GM11168 (cell line): ENCODE results near the gene METTL9.

ENCODE experiments used
- in situ Hi-C: fragments of 300-500 bp; cut with MboI; formaldehyde crosslinking; loops from one replicate; pipeline ENCODE4 v1.12.0; 2022; ENCODE audit warnings: low sequenced_read_pairs; ENCODE audit not compliant: unreplicated experiment

METTL9 gene

DNA sequence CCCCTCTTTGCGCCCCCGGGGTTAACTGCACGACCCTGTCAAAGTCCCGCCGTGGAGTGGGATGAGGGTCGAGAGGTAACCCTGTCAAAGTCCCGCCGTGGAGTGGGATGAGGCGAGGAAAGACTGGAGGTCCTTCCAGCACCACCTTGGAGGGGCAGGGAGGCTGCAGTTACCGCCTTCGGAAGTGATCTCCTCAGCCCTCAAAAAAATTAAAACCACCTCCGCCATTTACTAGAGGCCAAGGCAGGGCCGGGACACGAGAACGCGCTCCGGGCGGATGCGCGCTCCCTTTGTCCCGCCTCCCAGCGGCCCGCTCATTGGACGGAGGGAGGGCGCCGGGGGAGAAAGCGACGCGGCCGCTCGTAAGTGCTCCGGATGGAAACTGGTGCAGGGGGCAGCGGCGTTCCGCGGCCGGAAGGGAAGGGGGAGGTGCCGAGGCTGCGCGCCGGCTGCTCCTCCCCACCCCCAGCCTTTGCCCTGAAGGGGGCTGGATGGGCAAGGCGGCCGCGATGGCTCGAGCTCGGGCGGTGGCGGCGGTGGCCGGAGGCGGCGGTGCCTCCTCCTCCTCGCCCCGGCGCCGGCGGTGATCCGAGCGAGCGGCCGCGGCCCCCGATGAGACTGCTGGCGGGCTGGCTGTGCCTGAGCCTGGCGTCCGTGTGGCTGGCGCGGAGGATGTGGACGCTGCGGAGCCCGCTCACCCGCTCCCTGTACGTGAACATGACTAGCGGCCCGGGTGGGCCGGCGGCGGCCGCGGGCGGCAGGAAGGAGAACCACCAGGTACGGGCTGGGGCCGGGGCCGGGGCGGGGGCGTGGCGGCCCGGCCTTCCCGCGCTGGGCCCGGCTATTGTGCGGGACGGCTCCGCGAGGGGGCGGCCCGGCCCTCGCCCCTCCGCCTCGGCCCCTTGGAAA lies at the start of gene METTL9:
METTL9 (plus strand) TSS at position 456 of the 909 bp plus-strand sequence; CDS start at position 613, 157 bp downstream.
- in situ Hi-C loops: no loop called here

DNA sequence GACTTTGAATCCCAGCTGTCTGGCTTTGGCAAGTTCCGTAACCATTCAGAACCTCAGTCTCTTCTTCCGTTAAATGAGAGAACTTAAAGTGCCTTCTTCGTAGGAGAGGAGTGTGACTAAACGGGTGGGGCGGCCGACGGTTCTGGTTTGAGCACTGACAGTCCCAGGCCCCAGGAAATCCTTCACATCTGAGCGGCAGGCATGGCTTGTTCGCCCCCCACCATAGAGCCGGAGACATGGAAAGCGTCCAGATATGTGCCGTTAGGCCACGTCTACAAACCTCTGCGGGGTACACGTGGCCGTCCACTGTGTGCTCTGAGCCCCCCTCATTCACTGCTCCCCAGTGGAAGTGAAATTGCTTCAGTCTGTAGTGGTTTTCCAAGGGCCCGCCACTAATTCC lies 49.4 kb upstream of the METTL9 start:
- in situ Hi-C loops: loop anchor here (25.0 kb wide), 2 partner anchors 263 to 362 kb away; partner anchors contain the start of gene CRYM

DNA sequence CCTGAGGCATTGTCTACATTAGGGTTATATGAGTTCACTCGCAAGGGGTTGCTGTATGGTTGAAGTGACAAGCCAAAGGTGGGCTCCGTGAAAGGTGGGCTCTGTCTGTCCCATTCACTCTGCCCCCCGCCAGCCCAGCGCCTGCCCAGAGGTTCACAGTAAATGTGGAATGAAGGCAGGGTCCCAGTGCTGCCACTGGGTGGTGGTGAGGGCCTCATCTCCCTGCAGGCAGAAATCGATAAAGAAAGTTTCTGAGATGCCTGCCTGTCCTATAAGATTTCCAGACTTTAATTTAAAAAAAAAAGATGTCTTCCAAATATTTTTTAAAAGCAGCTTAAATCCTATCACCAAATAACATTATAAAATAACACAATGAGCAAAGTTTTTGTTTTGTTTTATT lies 48.9 kb upstream of the METTL9 start:
- in situ Hi-C loops: loop anchor here (25.0 kb wide), 2 partner anchors 263 to 362 kb away; partner anchors contain the start of gene CRYM

DNA sequence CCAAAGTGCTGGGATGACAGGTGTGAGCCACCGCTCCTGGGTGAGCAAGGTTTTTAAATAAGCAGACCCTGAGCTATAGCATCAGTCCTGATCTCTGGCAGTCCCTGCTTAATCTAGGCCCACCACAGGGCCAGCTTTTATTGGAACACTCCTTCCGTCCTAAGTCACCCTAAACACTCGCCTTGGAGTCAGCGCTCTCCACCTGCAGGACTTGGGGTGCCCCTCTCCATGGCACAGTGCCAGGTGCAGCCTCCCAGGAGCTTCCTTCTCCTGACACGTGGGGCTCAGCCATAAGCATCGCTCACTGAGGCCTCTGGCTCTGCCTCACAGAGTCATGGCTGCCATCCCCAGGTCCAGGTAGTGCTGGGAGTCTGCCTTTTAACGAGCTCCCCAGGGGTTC lies 48.3 kb upstream of the METTL9 start:
- in situ Hi-C loops: loop anchor here (25.0 kb wide), 2 partner anchors 264 to 361 kb away; partner anchors contain the start of gene CRYM

DNA sequence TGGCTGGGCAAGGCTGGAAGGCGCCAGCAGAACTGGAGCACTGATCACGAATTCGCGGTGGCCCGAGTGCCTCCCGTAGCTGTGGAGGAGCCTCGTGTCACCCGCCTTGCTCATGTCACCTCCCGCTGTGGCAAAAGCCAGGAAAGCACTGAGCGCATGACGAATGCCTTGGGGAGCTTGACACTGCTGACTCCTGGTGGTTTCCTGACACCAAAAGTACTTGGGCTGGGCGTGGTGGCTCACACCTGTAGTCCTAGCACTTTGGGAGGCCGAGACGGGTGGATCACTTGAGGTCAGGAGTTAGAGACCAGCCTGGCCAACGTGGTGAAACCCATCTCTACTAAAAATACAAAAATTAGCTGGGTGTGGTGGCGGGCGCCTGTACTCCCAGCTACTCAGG lies 47.8 kb upstream of the METTL9 start:
- in situ Hi-C loops: loop anchor here (25.0 kb wide), 2 partner anchors 264 to 361 kb away; partner anchors contain the start of gene CRYM

DNA sequence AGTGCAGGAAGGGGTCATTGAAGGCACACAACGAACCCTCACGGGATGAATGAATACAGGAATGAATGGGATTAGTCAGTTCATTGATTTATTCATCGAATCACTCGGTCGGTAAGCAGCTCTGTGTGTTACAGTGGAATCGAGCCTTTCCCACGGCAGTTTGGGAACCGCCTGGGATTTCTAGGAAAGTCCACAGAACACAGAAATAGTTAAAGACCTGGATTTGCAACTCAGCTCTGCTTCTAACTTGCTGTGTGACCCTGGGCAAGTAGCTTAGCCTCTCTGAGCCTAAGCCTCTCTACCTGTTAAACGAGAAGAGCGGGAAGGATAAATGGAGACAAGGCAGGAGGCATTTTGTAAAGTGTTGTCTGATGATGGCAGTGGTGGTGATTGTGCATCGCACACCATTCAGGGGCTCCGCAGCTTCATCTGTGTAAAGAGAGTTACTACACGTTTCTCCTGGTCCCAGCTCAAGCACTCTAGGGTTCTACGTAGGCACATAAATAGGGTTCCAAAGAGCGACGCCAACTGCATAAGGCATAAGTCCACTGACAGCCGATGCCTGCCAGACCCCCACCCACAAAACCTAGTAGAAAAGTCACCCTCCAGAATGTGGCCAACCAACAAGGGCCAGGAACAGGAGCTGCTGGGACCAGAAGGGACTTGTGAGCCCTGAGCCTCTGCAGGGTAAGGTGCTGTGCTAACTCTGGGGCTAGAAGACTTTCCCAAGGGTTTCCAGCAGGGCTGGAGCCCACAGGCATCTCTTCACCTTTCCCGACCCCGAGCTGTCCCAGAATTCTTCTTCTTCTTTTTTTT lies 45.7 kb upstream of the METTL9 start:
- in situ Hi-C loops: loop anchor here (25.0 kb wide), 2 partner anchors 266 to 359 kb away; partner anchors contain the start of gene CRYM

DNA sequence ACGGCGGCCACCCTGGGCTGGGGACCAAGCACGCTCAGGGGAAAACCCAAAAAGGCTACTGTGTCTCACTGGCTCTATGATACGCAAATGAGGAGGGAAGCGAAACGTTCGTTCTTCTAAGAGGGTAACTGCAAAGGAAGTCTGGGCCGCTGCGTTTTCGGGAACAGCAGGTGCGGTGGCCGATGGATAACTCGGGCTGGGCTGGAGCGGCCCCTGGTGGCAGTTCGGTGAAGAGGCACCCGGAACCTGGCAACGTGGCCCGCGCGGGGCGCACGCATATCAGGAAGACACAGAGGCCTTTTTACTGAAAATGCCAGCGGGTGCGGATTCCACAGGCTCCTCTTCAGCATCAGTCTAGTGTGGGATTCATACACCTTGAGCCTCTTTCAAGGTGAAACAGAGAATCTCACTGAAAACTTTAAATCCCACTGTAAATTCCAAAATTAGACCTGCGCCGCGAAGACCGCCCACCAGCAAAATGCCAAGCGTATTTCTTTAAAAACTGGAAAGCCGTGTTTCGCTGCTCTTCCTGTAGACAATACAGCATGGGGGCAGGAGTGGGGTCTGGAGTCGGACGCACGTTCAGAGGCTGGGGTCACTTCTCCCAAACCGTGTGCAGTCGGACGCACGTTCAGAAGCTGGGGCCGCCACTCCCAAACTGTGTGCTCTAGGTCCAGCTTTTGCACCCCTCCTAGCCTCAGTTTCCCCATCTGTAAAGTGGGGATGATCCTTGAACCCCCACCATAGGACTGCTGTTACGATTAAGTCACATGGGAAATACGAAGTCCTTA lies 44.4 kb upstream of the METTL9 start:
- in situ Hi-C loops: loop anchor here (25.0 kb wide), 2 partner anchors 268 to 357 kb away; partner anchors contain the start of gene CRYM

DNA sequence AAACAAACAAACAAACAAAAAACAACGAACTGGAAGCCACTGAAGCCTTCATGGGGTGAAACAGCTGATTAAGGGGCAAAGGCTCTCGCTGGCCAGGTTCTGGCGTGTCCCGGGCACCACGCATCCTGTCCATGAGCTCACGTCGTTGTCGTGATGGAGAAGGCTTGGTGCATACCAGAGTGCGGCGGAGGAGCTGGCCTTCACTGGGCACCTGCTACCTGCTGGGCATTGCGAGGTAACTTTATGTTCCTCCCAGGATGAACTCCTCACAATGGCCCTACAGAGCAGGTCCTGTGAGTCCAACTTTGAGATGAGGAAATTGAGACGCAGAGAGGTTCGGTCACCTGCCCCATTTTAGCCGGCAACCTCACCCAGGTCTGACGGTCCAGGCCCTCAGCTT lies 43.8 kb upstream of the METTL9 start:
- in situ Hi-C loops: loop anchor here (25.0 kb wide), 2 partner anchors 268 to 357 kb away; partner anchors contain the start of gene CRYM

DNA sequence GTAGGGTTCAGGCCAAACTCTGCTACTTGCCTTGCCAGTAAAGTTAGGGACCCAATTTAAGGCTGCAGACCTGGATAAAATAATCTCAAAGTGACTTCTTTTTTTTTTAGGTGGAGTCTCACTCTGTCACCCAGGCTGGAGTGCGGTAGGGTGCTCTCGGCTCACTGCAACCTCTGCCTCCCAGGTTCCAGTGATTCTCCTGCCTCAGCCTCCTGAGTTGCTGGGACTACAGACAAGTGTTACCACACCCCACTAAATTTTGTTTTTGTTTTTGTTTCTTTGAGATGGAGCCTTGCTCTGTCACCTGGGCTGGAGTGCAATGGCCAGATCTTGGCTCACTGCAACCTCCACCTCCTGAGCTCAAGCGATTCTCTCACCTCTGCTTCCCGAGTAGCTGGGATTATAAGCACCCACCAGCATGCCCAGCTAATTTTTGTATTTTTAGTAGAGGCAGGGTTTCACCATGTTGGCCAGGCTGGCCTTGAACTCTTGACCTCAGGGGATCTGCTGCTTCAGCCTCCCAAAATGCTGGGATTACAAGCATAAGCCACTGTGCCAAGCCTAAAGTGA lies 43.3 kb upstream of the METTL9 start:
- in situ Hi-C loops: loop anchor here (25.0 kb wide), 2 partner anchors 269 to 356 kb away; partner anchors contain the start of gene CRYM

DNA sequence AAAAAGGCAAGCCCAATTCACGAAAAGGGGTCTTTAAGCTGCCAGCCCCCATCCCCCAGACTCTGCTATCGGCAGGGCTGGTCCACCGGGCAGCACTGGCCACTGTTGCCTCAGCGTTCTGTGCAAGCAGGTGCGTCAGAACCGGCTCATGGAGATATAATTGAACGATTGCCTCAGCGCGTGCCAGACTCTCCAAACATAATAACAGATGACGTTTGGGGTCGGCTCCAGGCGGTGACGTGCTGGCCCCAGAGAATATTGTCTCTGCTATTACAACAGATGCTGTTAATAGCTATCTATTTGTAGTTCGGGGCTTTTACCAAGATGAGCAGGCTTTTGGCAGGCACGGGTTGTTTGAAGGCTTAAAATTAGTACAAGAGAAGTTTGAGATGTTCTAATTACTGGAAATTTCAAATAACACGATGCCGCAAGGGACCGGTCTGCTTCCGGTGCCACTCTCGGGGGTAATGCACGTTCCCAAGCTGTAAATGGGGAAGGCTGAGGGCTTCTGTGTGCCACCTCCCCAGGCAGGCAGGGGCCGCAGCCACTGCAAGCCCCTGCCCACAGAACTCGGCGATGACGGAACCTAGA lies 42.6 kb upstream of the METTL9 start:
- in situ Hi-C loops: loop anchor here (25.0 kb wide), 2 partner anchors 269 to 356 kb away; partner anchors contain the start of gene CRYM

DNA sequence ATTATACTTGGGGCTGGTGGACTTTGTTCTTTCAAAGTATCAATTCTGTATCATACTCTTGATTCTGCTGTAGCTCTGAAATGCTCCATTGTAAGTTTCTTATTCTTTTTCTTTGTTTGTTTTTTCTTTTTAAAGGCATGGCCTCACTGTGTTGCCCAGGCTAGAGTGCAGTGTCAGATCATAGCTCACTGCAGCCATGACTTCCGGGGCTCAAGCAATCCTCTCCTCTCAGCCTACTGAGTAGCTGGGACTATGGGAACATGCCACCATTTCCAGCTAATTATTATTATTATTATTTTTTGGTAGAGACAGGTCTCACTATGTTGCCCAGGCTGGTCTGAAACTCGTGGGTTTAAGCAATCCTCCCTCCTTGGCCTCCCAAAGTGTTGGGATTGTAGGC lies 38.9 kb upstream of the METTL9 start:
- in situ Hi-C loops: loop anchor here (5.0 to 25.0 kb wide), 3 partner anchors 273 to 373 kb away; partner anchors contain the start of gene CRYM

DNA sequence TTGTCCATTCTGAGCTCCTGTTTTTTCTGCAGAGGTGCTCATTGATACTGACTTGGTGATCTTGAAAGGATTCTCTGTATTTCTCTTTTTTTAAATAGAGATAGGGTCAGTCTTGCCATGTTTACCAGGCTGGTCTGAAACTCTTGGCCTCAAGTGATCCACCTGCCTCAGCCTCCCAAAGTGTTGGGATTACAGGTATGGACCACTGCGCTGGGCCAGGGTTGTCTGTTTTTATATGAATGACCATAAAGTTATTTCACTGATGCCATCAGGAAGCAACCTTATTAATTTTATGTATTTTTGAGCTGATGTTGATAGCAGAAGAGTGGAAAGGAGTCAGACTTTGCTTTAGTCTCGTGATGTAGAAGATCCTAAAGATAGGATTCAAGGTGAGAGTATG lies 35.7 kb upstream of the METTL9 start:
- in situ Hi-C loops: loop anchor here (5.0 to 25.0 kb wide), 3 partner anchors 276 to 376 kb away; partner anchors contain the start of gene CRYM

DNA sequence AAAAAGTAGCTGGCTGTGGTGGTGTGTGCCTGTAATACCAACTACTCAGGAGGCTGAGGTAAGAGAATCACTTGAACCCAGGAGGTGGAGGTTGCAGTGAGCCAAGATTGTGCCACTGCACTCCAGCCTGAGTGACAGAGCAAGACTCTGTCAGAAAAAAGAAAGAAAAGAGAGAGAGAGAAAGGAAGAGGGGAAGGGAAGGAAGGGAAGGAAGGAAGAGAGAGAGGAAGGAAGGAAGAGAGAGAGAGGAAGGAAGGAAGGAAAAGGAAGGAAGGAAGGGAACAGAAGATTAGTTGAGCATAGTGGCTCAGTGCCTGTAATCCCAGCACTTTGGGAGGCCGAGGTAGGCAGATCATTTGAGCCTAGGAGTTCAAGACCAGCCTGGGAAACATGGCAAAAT lies 35.0 kb upstream of the METTL9 start:
- in situ Hi-C loops: loop anchor here (5.0 to 25.0 kb wide), 3 partner anchors 277 to 377 kb away; partner anchors contain the start of gene CRYM

DNA sequence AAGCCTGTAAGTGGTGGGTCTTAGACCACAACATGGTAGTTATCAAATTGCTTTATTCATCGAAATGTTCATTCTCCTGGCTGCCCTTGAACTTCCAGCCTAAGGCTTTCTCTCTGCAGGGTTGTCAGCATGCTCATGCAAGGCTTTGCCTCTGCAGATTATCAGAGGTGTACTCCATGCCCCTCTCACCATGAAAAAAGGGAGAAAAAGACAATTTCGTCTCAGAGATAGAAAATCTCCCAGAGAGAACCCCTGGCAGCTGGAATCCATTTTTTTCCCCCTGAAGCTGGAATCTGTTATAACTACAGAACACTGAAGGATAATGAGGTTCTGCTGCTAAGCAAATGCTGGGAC lies 33.9 kb upstream of the METTL9 start:
- in situ Hi-C loops: loop anchor here (25.0 kb wide), 2 partner anchors 278 to 347 kb away; partner anchors contain the start of gene CRYM

DNA sequence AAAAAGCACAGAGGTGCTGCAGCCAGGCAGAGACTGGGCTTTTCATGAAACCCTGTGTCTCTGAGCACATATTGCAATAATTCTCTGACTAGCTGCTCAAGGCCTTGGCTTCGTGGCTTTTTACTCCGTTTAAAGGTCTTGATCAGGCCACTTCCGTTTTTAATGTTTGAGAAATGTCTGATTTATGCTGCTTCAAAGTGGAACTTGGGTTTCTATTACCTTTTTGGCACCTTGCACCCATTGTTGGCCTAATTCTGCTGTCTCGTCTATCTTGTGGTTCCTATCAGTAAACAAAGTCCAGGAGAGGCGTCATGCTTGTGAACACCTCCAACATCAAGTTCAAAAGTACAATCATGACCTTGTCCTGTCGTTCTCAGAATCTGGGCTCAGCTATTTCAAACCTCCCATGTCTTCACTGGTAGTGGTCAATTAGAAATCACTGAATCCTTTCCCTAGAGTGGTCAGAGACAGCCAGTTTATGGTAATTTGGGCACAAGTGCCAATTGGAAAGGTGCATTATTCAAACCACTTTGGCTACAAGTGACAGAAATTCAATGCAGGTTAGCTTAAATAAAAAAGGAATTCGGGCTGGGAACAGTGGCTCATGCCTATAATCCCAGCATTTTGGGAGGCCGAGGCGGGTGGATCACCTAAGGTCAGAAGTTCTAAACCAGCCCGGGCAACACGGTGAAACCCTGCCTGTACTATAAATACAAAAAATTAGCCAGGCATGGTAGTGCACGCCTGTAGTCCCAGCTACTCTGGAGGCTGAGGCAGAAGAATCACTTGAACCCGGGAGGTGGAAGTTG lies 33.3 kb upstream of the METTL9 start:
- in situ Hi-C loops: loop anchor here (25.0 kb wide), 2 partner anchors 279 to 346 kb away; partner anchors contain the start of gene CRYM

DNA sequence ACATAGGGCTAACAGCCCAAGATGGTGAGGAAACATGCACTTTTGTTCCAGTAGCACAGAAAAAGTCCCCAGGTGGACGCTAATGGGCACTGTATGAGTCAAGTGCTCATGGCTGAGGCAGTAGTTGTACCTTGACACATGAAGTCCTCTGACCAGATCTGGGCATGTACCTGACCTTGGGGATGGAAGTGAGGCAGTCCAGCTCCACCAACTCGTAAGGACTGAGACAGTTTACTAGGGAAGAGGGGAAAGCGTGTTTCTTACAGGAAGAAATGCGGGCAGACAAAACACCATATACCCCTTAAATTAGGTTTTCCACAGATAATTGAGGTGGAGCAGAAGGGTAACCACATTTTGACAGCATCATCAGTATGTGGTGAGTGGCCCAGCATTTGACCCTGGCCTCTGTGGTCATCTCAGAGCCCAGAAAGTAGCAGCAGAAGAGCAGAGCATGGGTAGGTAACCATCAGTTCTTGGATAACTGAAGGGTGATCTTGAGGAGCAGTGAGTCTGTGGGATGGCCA lies 32.4 kb upstream of the METTL9 start:
- in situ Hi-C loops: loop anchor here (25.0 kb wide), 2 partner anchors 280 to 345 kb away; partner anchors contain the start of gene CRYM

DNA sequence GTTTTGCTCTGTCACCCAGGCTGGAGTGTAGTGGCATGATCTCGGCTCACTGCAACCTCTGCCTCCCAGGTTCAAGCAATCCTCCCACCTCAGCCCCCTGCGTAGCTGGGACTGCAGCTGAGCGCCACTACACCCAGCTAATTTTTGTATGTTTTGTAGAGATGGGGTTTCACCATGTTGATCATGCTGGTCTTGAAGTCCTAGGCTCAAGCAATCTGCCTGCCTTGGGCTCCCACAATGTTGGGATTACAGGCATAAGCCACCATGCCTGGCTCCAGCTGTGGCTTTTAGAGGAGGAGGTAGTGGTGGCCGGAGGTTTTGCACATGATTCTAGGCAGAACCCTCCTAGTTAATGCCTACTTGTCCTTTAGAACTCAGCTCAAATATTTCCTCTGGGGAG lies 31.9 kb upstream of the METTL9 start:
- in situ Hi-C loops: loop anchor here (25.0 kb wide), 2 partner anchors 280 to 345 kb away; partner anchors contain the start of gene CRYM
